ENCODE measurements around the gene SLAIN1. TPM values are rescaled to one million over a fixed set of nuclear protein-coding genes. Genes with fewer than 3 reads are reported as not detected.

Gene SLAIN1
- total and polyA plus RNA-seq, 2 of the 8 experiments (the other 6 are each of a cell fraction or from before 2014, with no cell fraction given) = 35.0 to 37.7 TPM

GRCh38 chr13:77730572-77730971 is 33.1 kb downstream of the SLAIN1 start:
- H3K36me3 ChIP-seq (ENCODE audit: control insufficient read depth in 2 of 4, insufficient read depth in 4 of 4, low read length in 3 of 4) = peaks cover 0 to 22% (median under 1%) of the 10 kb centered on the region in 4 experiments; a peak in 2 of 8 replicates
- ChIA-PET CTCF (ENCODE audit: partially characterized antibody) (interaction anchor here (1.3 kb wide), 1 partner anchor 21 kb away, joined by 5 read pairs; no protein-coding TSS in a partner anchor), POLR2A (ENCODE audit: partially characterized antibody) (no interaction called here)
- no peak overlapping the region for H2AK5ac ChIP-seq (ENCODE audit: low read depth, low read length)
- 93% methylated on average over 1 of the region's 1 CpG; no CpG with 5 or more reads in 1 of the 2 experiments for WGBS, 2 experiments (ENCODE audit: extremely low coverage in 1 of 2, insufficient coverage in 1 of 2, insufficient read length in 1 of 2, insufficient replicate concordance in 2 of 2, low coverage in 1 of 2, low lambda C conversion rate in 2 of 2, missing lambda C conversion rate in 1 of 2)
- H4K91ac ChIP-seq (replicated peaks; ENCODE audit: insufficient read length, low read length) = no peak overlapping the region
- H2BK15ac ChIP-seq (ENCODE audit: low read length) = no peak overlapping the region
- DNase-seq (ENCODE audit: low read depth in 1 of 2, low spot score in 2 of 2) (no peak), FAIRE-seq (no peak)
- H3K18ac ChIP-seq (ENCODE audit: extremely low read depth, low read length) = no peak overlapping the region
- peaks cover 3% of the 10 kb centered on the region for H3K79me1 ChIP-seq (ENCODE audit: low read depth, low read length)
- H3K4me1 ChIP-seq (replicated peaks in 1 of 4; ENCODE audit: control insufficient read depth in 3 of 4, insufficient read depth in 4 of 4, low read length in 3 of 4) = peaks cover 0 to 6% (median under 1%) of the 10 kb centered on the region in 4 experiments; a peak in 2 of 7 replicates
- no peak overlapping the region for H3K27ac ChIP-seq (ENCODE audit: low read depth, low read length)
- H3K4me2 ChIP-seq (ENCODE audit: insufficient read depth in 1 of 2, low read depth in 2 of 2, low read length in 2 of 2) = no peak overlapping the region
- H3K9ac ChIP-seq (replicated peaks in 1 of 4; ENCODE audit: extremely low read depth in 1 of 4, low read depth in 3 of 4, low read length in 3 of 4) = no peak overlapping the region
- no peak overlapping the region for H2BK12ac ChIP-seq (ENCODE audit: low read depth, low read length)
- H3K4ac ChIP-seq (replicated peaks; ENCODE audit: insufficient read length, low read depth, low read length) = no peak overlapping the region
- H3K23ac ChIP-seq (ENCODE audit: insufficient read length) = no peak overlapping the region
- H3K56ac ChIP-seq (replicated peaks; ENCODE audit: insufficient read length, low read depth, low read length) = no peak overlapping the region
- no peak overlapping the region for H4K8ac ChIP-seq (ENCODE audit: extremely low read depth, insufficient read depth, low read length)
- H4K5ac ChIP-seq (ENCODE audit: insufficient read length, low read depth, low read length) = no peak overlapping the region
- no peak overlapping the region for H2AFZ ChIP-seq (ENCODE audit: low read length)
- no peak overlapping the region for H2BK20ac ChIP-seq (ENCODE audit: low read length)
- no peak overlapping the region for H3K14ac ChIP-seq (ENCODE audit: insufficient read length)
- H3K27me3 ChIP-seq (replicated peaks in 1 of 4; ENCODE audit: control insufficient read depth in 3 of 4, extremely low read depth in 1 of 4, insufficient read depth in 3 of 4, low read length in 3 of 4) = no peaks in the 10 kb centered on the region
- H2BK120ac ChIP-seq (replicated peaks; ENCODE audit: low read depth, low read length) = no peak overlapping the region
- no peaks in the 10 kb centered on the region for H3K9me3 ChIP-seq (ENCODE audit: insufficient read depth in 2 of 2, low read depth in 1 of 2, low read length in 1 of 2)
- peaks cover 0 to 5% of the 10 kb centered on the region in 2 experiments for H4K20me1 ChIP-seq (replicated peaks in 1 of 2; ENCODE audit: control insufficient read depth in 1 of 2, insufficient read depth in 2 of 2, low read length in 2 of 2)
- no peak overlapping the region for H3K4me3 ChIP-seq (ENCODE audit: extremely low read depth in 1 of 4, insufficient read depth in 2 of 4, low read depth in 3 of 4, low read length in 4 of 4)
- no peak overlapping the region for H2BK5ac ChIP-seq (ENCODE audit: low read depth, low read length)
- H3K23me2 ChIP-seq (ENCODE audit: low read depth, low read length) = no peaks in the 10 kb centered on the region
- H3K79me2 ChIP-seq (ENCODE audit: control insufficient read depth in 1 of 2, insufficient read depth in 2 of 2, low read length in 2 of 2) = peaks cover 0 to 42% of the 10 kb centered on the region in 2 experiments; a peak in 2 of 4 replicates
- TF ChIP-seq ATF2 (IDR thresholded peaks at IDR 0.05; ENCODE audit: low read length) = no peak
- no peak for TF ChIP-seq E2F6 (IDR thresholded peaks at IDR 0.05)
- TF ChIP-seq TBP (IDR thresholded peaks at IDR 0.05; ENCODE audit: low read depth, low read length) = no peak
- no peak for TF ChIP-seq CEBPB (IDR thresholded peaks at IDR 0.05; ENCODE audit: low read depth, low read length)
- TF ChIP-seq, protein P1, sequence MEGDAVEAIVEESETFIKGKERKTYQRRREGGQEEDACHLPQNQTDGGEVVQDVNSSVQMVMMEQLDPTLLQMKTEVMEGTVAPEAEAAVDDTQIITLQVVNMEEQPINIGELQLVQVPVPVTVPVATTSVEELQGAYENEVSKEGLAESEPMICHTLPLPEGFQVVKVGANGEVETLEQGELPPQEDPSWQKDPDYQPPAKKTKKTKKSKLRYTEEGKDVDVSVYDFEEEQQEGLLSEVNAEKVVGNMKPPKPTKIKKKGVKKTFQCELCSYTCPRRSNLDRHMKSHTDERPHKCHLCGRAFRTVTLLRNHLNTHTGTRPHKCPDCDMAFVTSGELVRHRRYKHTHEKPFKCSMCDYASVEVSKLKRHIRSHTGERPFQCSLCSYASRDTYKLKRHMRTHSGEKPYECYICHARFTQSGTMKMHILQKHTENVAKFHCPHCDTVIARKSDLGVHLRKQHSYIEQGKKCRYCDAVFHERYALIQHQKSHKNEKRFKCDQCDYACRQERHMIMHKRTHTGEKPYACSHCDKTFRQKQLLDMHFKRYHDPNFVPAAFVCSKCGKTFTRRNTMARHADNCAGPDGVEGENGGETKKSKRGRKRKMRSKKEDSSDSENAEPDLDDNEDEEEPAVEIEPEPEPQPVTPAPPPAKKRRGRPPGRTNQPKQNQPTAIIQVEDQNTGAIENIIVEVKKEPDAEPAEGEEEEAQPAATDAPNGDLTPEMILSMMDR (IDR thresholded peaks at IDR 0.05; ENCODE audit: control extremely low read depth in 1 of 3, insufficient read depth in 1 of 3, low read depth in 1 of 3, low read length in 3 of 3) = no peak
- TF ChIP-seq ZNF274 (IDR thresholded peaks at IDR 0.05; ENCODE audit: borderline replicate concordance, extremely low read depth, low read length) = no peak
- TF ChIP-seq HDAC2 (IDR thresholded peaks at IDR 0.05; ENCODE audit: borderline replicate concordance in 1 of 2, low read depth in 2 of 2, low read length in 2 of 2) = no peak
- TF ChIP-seq YY1 (IDR thresholded peaks at IDR 0.05; ENCODE audit: low read depth, low read length) = no peak
- TF ChIP-seq CHD1 (IDR thresholded peaks at IDR 0.05; ENCODE audit: low read depth, low read length) = no peak

Data from H1 (cell line).